HL-60 (cell line): ENCODE measurements around the gene ZNF629.

Experiments
- DNase-seq, 2 experiments: peaks; one replicate each; pipeline ENCODE4 v3.0.0-alpha.2; 2010 to 2020; ENCODE audit warnings: low read depth in 1 of 2, low spot score in 1 of 2
- H3K27ac ChIP-seq: fragments of 250-450 bp; sonication (Bioruptor Pico); replicated peaks from 2 replicates; pipeline ENCODE4 v1.5.1; 2020; ENCODE audit warnings: mild to moderate bottlenecking, moderate library complexity
- H3K27me3 ChIP-seq: fragments of 250-450 bp; sonication (Bioruptor Pico); 2 replicates; pipeline ENCODE4 v1.5.1; 2021; ENCODE audit warnings: mild to moderate bottlenecking, moderate library complexity; ENCODE audit not compliant: insufficient read depth, poor library complexity, severe bottlenecking
- H3K4me3 ChIP-seq: replicated peaks from 2 replicates; pipeline ENCODE4 v1.5.1; 2011; ENCODE audit warnings: mild to moderate bottlenecking, control low read depth, low read length; ENCODE audit not compliant: insufficient read depth
- GABPA ChIP-seq: IDR thresholded peaks from 2 replicates; pipeline ENCODE4 v1.6.1; 2012; ENCODE audit warnings: low read depth
- POLR2AphosphoS5 ChIP-seq: IDR thresholded peaks from 2 replicates; pipeline ENCODE4 v1.6.1; 2012; ENCODE audit warnings: low read depth
- SPI1 ChIP-seq: IDR thresholded peaks from 2 replicates; pipeline ENCODE4 v1.6.1; 2012; ENCODE audit warnings: low read depth, mild to moderate bottlenecking, borderline replicate concordance
- long read RNA-seq: library from polyadenylated mRNA; unstranded; transcript quantifications from one replicate; pipeline ENCODE4 v2.0.0, GENCODE V29; 2020
- TF ChIP-seq, protein P1 (sequence below): IDR thresholded peaks from 2 replicates; pipeline ENCODE4 v1.6.1; 2012; ENCODE audit warnings: low read depth; ENCODE audit not compliant: insufficient replicate concordance
- TF ChIP-seq, protein P2 (sequence below): IDR thresholded peaks from one replicate; pipeline ENCODE4 v1.5.1; 2011; ENCODE audit warnings: low read length, control low read depth, inconsistent platforms; ENCODE audit not compliant: insufficient read depth

Gene ZNF629
- long read RNA-seq, partial matches to known transcripts, result 0 of 2 reads
- long read RNA-seq, other reads (novel, unspliced or antisense), result 2 of 2 reads

DNA sequence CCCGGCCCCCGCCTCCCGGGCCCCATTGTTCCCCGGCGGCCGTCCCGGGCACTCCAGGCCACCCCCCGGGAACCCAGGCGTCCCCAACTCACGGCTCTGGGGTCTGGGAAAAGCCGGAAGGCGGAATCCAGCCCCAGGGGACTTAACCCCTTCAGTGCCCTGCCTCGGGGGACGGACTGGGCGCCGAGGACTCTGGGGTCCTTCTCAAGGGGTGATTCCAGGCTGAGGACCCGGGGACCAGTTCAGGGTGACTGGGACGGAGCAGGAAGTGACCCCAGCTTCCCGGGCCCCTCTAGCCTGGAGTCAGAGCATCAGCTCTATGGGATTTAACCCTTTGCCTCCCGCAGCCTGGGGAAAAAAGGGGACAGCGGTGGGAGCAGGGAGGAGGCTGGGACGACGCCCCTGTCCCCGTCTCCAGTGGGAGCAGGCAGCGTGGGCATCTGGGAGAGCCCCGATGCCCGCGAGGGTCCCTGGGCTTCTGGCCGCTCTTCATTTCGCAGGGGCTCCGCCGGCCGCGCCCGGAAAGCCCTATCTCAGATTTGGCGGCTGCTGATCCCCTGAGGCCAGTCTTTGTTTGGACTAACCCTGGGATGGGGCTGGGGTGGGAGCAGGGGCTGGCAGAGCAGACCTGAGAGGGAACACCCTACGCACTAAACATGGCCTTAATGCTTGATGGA, at the start of gene ZNF629:
Gene ZNF629, minus strand, starts transcription at position 270 of the 677 bp plus-strand sequence. CDS start 2,723 bp downstream, outside the sequence.
- TF ChIP-seq, protein P1, sequence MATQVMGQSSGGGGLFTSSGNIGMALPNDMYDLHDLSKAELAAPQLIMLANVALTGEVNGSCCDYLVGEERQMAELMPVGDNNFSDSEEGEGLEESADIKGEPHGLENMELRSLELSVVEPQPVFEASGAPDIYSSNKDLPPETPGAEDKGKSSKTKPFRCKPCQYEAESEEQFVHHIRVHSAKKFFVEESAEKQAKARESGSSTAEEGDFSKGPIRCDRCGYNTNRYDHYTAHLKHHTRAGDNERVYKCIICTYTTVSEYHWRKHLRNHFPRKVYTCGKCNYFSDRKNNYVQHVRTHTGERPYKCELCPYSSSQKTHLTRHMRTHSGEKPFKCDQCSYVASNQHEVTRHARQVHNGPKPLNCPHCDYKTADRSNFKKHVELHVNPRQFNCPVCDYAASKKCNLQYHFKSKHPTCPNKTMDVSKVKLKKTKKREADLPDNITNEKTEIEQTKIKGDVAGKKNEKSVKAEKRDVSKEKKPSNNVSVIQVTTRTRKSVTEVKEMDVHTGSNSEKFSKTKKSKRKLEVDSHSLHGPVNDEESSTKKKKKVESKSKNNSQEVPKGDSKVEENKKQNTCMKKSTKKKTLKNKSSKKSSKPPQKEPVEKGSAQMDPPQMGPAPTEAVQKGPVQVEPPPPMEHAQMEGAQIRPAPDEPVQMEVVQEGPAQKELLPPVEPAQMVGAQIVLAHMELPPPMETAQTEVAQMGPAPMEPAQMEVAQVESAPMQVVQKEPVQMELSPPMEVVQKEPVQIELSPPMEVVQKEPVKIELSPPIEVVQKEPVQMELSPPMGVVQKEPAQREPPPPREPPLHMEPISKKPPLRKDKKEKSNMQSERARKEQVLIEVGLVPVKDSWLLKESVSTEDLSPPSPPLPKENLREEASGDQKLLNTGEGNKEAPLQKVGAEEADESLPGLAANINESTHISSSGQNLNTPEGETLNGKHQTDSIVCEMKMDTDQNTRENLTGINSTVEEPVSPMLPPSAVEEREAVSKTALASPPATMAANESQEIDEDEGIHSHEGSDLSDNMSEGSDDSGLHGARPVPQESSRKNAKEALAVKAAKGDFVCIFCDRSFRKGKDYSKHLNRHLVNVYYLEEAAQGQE, result no peak
- TF ChIP-seq POLR2AphosphoS5, result no peak; the same call in 1 of the 2 replicates
- peak; percentile 65 for TF ChIP-seq GABPA
- TF ChIP-seq, protein P2, sequence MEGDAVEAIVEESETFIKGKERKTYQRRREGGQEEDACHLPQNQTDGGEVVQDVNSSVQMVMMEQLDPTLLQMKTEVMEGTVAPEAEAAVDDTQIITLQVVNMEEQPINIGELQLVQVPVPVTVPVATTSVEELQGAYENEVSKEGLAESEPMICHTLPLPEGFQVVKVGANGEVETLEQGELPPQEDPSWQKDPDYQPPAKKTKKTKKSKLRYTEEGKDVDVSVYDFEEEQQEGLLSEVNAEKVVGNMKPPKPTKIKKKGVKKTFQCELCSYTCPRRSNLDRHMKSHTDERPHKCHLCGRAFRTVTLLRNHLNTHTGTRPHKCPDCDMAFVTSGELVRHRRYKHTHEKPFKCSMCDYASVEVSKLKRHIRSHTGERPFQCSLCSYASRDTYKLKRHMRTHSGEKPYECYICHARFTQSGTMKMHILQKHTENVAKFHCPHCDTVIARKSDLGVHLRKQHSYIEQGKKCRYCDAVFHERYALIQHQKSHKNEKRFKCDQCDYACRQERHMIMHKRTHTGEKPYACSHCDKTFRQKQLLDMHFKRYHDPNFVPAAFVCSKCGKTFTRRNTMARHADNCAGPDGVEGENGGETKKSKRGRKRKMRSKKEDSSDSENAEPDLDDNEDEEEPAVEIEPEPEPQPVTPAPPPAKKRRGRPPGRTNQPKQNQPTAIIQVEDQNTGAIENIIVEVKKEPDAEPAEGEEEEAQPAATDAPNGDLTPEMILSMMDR, result no peak
- no peak for TF ChIP-seq SPI1
- H3K4me3 ChIP-seq, result peak within 1 kb of the TSS; percentile 89
- H3K27me3 ChIP-seq, result no peaks in the 10 kb centered on the region
- peak in 1 of 2 experiments; percentile 44 for DNase-seq
- H3K27ac ChIP-seq, result peak within 1 kb of the TSS; percentile 63

DNA sequence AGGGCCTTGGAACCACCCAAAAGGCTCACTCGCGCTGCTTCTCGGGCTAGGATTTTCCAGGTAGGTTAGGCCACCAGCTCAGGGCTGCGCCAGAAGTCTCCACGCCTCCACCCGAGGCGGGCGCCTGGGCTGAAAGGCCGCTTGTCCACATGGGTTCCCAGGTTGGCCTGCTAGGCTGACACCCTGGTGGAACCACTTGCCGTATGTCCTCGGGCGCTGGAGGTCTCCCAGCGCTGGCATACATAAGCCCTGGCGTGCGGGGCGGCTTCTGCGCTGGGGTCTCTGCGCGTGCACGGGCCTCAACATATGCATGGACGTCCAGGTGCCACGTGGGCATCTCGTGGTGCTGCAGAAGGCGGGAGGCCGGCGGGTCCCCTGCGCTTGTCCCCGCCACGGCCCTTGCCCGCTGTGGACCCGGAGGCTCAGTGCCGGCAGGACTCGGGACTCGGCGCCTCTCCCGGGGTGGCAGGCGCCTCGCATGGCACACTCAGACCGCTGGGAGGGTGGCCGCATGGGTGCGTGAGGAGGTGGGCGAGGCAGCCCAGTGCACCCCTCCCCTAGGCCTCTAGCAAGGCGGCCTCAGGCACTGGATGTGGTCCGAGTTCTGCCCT, 47.2 kb upstream of the ZNF629 start:
- TF ChIP-seq, protein P1, result no peak
- TF ChIP-seq SPI1, result no peak
- TF ChIP-seq, protein P2, result no peak
- TF ChIP-seq POLR2AphosphoS5, result no peak
- TF ChIP-seq GABPA, result no peak
- H3K4me3 ChIP-seq, result no peak overlapping the region

DNA sequence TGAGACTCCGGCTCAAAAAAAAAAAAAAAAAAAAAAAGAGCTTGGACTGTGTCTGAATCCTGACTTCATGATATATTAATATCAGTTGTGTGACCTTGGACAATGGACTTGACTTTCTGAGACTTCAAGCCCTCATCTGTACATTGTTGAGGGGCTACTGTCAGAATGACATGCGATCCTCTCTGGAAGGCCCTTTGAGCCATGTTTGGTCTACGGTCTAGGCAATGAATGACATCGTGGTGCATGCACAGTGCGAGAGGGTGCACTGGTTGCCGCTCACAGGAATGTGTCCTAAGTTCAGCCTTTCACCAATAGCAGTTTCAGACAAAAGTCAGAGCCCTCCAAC, 43.0 kb upstream of the ZNF629 start:
- TF ChIP-seq POLR2AphosphoS5 (no peak), GABPA (no peak), SPI1 (no peak)
- TF ChIP-seq, protein P2, result no peak
- TF ChIP-seq, protein P1, result no peak
- no peak overlapping the region for H3K27ac ChIP-seq
- no peak overlapping the region for H3K4me3 ChIP-seq
- DNase-seq, result no peak
- no peaks in the 10 kb centered on the region for H3K27me3 ChIP-seq

More for the DNA sequence above, 47.2 kb upstream of the ZNF629 start:
- H3K27ac ChIP-seq, result no peak overlapping the region
- H3K27me3 ChIP-seq, result no peaks in the 10 kb centered on the region
- DNase-seq, result no peak
